ENCODE results near the gene CKAP5.

DNA sequence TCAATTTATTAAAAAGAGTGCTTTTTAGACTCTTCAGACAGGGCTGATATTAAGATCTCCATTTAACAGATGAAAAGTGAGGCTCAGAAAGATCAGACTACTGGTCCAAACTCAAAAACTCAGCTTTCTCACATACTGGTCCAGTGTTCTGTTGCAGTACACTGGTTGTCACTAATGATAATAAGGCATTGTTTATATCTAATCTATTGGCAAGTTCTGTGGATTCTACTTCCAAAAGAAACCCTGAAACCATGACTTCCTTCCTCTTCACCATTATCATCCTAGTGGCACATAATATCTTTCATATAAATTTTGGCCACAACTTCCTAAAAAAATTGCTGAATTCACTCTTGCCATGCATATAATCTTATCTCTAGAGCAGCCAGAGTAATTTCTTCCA, 90.1 kb downstream of the CKAP5 start:
- TF ChIP-seq, protein P1, sequence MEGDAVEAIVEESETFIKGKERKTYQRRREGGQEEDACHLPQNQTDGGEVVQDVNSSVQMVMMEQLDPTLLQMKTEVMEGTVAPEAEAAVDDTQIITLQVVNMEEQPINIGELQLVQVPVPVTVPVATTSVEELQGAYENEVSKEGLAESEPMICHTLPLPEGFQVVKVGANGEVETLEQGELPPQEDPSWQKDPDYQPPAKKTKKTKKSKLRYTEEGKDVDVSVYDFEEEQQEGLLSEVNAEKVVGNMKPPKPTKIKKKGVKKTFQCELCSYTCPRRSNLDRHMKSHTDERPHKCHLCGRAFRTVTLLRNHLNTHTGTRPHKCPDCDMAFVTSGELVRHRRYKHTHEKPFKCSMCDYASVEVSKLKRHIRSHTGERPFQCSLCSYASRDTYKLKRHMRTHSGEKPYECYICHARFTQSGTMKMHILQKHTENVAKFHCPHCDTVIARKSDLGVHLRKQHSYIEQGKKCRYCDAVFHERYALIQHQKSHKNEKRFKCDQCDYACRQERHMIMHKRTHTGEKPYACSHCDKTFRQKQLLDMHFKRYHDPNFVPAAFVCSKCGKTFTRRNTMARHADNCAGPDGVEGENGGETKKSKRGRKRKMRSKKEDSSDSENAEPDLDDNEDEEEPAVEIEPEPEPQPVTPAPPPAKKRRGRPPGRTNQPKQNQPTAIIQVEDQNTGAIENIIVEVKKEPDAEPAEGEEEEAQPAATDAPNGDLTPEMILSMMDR (conservative IDR thresholded peaks at IDR 0.05 in 1 of 2, IDR thresholded peaks at IDR 0.05 in 1 of 2; ENCODE audit: low read depth in 1 of 2, low read length in 2 of 2), result no peak
- TF ChIP-seq EZH2 (IDR thresholded peaks at IDR 0.05; ENCODE audit: low read length, missing control alignments), result no peak

All from fibroblast of lung (primary cell).